ENCODE results near the gene PTPRQ.

Gene PTPRQ

DNA sequence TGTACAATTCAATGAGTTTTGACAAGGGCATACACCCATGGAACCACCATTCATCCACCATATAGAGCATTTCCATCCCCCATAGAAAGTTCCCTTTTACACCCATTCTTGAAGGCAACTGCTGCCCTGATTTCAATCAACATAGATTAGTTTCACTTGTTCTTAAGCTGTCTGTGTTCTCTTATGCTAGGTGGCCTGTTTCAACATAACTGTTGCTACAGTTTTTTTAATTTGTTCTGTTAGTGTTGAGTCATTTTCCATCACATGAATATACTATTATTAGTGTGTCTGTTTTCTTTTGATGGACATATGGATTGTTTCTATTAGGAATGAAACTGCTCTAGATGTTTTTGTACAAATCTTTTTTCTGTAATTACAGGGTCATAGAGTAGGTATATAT is 123.4 kb downstream of the PTPRQ start:
- Histone ChIP-seq H3K36me3 (ENCODE audit: control insufficient read depth, low read depth, low read length) (no peaks in the 10 kb centered on the region), H3K9ac (ENCODE audit: low read length) (no peak overlapping the region), H3K4me1 (ENCODE audit: control insufficient read depth, low read depth, low read length) (no peaks in the 10 kb centered on the region), H3K27ac (ENCODE audit: low read length) (no peak overlapping the region), H3K4me3 (ENCODE audit: low read length) (no peak overlapping the region), H3K9me3 (ENCODE audit: control insufficient read depth, low read depth, low read length) (no peaks in the 10 kb centered on the region), H3K27me3 (ENCODE audit: control insufficient read depth, insufficient read depth, low read length) (no peaks in the 10 kb centered on the region)

DNA sequence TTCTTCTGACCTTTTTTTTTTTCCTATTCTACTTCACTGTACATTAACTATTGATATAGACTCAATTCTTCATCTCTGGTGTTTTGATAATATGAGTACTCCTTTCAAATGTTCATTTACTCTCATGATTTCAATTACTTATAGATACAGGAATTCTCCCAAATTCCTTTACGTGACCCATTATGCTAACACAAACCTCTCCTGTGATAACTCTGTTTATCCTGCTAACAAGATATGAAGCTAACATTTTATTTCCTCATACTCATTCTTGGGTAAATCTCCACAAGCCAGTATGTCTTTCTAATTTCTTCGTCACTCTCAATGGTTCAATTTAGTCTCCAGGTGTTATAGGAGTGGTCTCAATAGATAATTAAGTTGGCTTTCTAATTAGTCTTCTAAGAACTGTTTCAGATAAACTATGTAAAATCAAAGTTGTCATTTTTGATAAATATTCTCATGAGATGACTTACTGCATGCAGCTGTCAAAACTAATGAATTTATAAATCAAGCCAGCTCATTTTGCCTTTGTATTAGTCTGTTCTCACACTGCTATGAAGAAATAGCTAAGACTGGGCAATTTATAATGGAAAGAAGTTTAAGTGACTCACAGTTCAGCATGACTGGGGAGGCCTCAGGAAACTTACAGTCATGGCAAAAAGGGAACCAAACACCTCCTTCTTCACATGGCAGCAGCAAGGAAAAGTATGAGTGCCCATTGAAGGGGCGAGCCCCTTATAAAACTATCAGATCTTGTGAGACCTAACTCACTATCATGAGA is 132.8 kb downstream of the PTPRQ start:
- no peaks in the 10 kb centered on the region for H3K9me3 ChIP-seq (ENCODE audit: control insufficient read depth, low read depth, low read length)
- H3K4me3 ChIP-seq (ENCODE audit: low read length) = no peak overlapping the region
- no peaks in the 10 kb centered on the region for H3K4me1 ChIP-seq (ENCODE audit: control insufficient read depth, low read depth, low read length)
- no peaks in the 10 kb centered on the region for H3K36me3 ChIP-seq (ENCODE audit: control insufficient read depth, low read depth, low read length)
- H3K9ac ChIP-seq (ENCODE audit: low read length) = no peak overlapping the region
- H3K27ac ChIP-seq (ENCODE audit: low read length) = no peak overlapping the region
- no peaks in the 10 kb centered on the region for H3K27me3 ChIP-seq (ENCODE audit: control insufficient read depth, insufficient read depth, low read length)

DNA sequence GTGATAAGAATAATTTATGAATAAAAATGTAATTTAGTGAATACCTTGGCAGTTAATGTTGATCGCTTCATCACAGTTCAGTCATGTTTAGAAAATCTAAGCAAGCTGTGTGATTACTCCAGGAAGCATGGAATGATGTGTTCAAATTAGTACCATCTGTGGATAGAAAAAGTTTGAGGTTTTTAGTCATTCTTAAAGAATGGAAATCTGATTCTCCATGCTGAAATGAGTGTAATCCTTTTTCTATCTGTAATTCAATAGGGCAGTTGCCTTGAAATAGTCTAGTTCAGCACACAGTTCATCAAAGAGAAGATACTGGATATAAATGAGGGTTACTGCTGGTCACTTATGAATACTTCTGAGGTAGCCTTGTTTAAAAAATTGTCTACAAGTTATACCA is 136.2 kb downstream of the PTPRQ start:
- Histone ChIP-seq H3K4me3 (ENCODE audit: low read length) (no peak overlapping the region), H3K27ac (ENCODE audit: low read length) (no peak overlapping the region), H3K4me1 (ENCODE audit: control insufficient read depth, low read depth, low read length) (no peaks in the 10 kb centered on the region), H3K36me3 (ENCODE audit: control insufficient read depth, low read depth, low read length) (no peaks in the 10 kb centered on the region), H3K9me3 (ENCODE audit: control insufficient read depth, low read depth, low read length) (no peaks in the 10 kb centered on the region), H3K27me3 (ENCODE audit: control insufficient read depth, insufficient read depth, low read length) (no peaks in the 10 kb centered on the region), H3K9ac (ENCODE audit: low read length) (no peak overlapping the region)

DNA sequence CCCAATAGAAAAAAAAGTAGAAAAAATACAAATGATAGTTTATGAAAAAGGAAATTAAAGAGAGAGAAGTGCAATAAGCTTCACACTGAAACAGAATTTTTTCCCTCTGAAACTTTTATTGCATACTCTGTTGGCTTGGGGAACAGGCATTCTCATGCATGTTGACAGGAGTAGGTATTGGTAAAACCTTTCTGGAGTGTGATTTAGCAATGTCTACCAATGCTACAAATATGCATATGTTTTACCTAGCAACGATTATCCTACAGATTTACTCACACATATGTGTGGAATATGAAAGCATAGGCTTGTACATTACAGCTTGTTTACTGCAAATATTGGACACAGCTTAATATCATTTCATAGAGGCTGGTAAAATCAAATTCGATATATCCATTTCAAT is 137.7 kb downstream of the PTPRQ start:
- H3K27me3 ChIP-seq (ENCODE audit: control insufficient read depth, insufficient read depth, low read length) = no peaks in the 10 kb centered on the region
- H3K9me3 ChIP-seq (ENCODE audit: control insufficient read depth, low read depth, low read length) = no peaks in the 10 kb centered on the region
- H3K27ac ChIP-seq (ENCODE audit: low read length) = no peak overlapping the region
- no peak overlapping the region for H3K4me3 ChIP-seq (ENCODE audit: low read length)
- no peaks in the 10 kb centered on the region for H3K36me3 ChIP-seq (ENCODE audit: control insufficient read depth, low read depth, low read length)
- no peaks in the 10 kb centered on the region for H3K4me1 ChIP-seq (ENCODE audit: control insufficient read depth, low read depth, low read length)
- no peak overlapping the region for H3K9ac ChIP-seq (ENCODE audit: low read length)

DNA sequence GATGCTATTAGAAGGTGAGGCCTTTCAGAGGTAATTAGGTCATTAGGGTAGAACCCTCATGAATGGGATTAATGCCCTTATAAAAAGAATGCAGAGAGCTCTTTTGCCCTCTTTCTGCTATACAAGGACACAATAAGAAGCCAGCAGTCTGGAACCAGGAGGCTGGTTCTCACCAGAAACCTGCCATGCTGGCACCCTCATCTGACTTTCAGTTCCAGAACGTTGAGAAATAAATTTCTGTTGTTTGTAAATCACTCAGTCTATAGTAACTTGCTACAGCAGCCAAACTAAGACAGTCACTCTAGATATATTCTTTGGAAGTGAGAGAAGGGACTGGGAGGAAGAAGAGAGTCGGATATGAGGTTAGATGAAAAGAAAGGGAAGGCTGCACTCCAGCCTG is 138.4 kb downstream of the PTPRQ start:
- Histone ChIP-seq H3K9me3 (ENCODE audit: control insufficient read depth, low read depth, low read length) (no peaks in the 10 kb centered on the region), H3K27me3 (ENCODE audit: control insufficient read depth, insufficient read depth, low read length) (no peaks in the 10 kb centered on the region), H3K36me3 (ENCODE audit: control insufficient read depth, low read depth, low read length) (no peaks in the 10 kb centered on the region), H3K27ac (ENCODE audit: low read length) (no peak overlapping the region), H3K4me1 (ENCODE audit: control insufficient read depth, low read depth, low read length) (no peaks in the 10 kb centered on the region), H3K4me3 (ENCODE audit: low read length) (no peak overlapping the region), H3K9ac (ENCODE audit: low read length) (no peak overlapping the region)

DNA sequence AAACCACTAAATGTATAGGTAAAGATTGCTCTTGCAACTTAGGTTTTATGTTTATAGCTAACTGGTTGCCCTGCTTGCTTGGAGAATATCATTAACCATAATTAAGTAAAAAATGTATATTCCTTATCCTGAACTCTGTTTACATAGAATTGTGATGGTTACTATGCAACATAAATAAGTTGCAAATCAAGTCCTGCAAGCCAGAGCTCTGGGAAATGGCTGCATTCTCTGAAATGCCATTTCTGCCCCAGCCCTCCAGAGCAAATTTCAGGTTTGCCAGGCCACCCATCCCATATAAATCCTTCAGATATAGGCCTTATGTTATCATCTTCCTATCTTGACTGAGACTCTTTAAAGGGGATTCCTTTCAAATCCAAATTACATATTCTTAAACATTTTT is 145.0 kb downstream of the PTPRQ start:
- no peak overlapping the region for H3K27ac ChIP-seq (ENCODE audit: low read length)
- no peaks in the 10 kb centered on the region for H3K36me3 ChIP-seq (ENCODE audit: control insufficient read depth, low read depth, low read length)
- no peak overlapping the region for H3K4me3 ChIP-seq (ENCODE audit: low read length)
- H3K9me3 ChIP-seq (ENCODE audit: control insufficient read depth, low read depth, low read length) = no peaks in the 10 kb centered on the region
- no peaks in the 10 kb centered on the region for H3K27me3 ChIP-seq (ENCODE audit: control insufficient read depth, insufficient read depth, low read length)
- no peak overlapping the region for H3K9ac ChIP-seq (ENCODE audit: low read length)
- peaks cover 3% of the 10 kb centered on the region for H3K4me1 ChIP-seq (ENCODE audit: control insufficient read depth, low read depth, low read length)

DNA sequence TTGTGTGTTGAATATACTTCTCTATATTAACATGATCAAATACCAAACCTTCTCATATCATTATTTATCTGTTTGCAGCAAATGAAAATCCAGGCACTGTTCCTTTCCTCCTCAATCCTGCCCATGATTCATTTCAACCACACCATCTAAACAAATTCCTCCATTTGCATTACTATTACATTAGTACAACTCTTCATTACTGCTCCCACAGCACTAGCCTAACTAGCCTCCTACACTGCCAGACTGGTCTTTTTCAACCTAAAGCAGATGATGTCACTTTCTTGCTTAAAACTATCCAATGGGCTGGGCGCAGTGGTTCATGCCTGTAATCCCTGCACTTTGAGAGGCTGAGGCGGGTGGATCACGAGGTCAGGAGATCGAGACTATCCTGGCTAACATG is 146.1 kb downstream of the PTPRQ start:
- peaks cover 3% of the 10 kb centered on the region for H3K4me1 ChIP-seq (ENCODE audit: control insufficient read depth, low read depth, low read length)
- no peak overlapping the region for H3K4me3 ChIP-seq (ENCODE audit: low read length)
- H3K9me3 ChIP-seq (ENCODE audit: control insufficient read depth, low read depth, low read length) = no peaks in the 10 kb centered on the region
- no peak overlapping the region for H3K9ac ChIP-seq (ENCODE audit: low read length)
- H3K27ac ChIP-seq (ENCODE audit: low read length) = no peak overlapping the region
- no peaks in the 10 kb centered on the region for H3K27me3 ChIP-seq (ENCODE audit: control insufficient read depth, insufficient read depth, low read length)
- H3K36me3 ChIP-seq (ENCODE audit: control insufficient read depth, low read depth, low read length) = no peaks in the 10 kb centered on the region

DNA sequence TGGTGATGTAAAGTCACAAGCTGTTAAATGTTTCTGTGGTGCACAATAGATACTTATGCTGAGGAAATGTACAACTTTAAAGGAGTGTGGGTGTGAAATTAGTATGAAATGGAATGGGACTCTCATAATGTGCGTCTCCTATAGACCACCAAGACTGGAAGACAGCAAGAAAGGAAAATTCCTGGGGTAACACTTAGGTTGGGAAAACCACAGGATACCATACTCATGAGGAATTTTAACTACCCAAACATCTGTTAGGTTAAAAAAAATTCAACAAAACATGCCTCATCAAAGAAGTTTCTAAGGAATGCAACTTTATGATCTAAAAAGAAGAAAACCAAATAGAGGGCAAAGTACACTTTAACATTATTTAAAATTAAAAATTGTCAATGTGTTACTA is 149.7 kb downstream of the PTPRQ start:
- H3K9ac ChIP-seq (ENCODE audit: low read length) = no peak overlapping the region
- peaks cover 3% of the 10 kb centered on the region for H3K4me1 ChIP-seq (ENCODE audit: control insufficient read depth, low read depth, low read length)
- no peak overlapping the region for H3K4me3 ChIP-seq (ENCODE audit: low read length)
- no peaks in the 10 kb centered on the region for H3K36me3 ChIP-seq (ENCODE audit: control insufficient read depth, low read depth, low read length)
- no peak overlapping the region for H3K27ac ChIP-seq (ENCODE audit: low read length)
- no peaks in the 10 kb centered on the region for H3K27me3 ChIP-seq (ENCODE audit: control insufficient read depth, insufficient read depth, low read length)
- no peaks in the 10 kb centered on the region for H3K9me3 ChIP-seq (ENCODE audit: control insufficient read depth, low read depth, low read length)

DNA sequence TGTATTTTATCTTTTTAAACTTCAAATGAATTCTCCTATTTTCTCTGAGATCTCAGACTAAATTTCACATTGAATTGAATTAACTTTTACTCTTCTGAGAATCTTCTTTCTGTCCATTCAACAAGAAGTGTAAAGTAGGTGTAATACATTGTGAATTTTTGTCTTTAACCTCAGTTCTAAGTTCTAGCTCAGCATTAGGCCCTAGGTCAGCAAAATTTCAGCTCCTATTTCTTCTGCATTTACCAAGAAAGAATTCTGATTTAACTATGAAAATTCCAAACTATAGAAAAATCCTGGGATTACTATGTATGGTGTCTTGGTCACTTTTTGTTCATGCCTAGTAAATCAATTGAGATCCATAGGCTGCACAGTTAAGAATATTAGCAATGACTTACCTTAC is 152.5 kb downstream of the PTPRQ start:
- Histone ChIP-seq H3K27me3 (ENCODE audit: control insufficient read depth, insufficient read depth, low read length) (no peaks in the 10 kb centered on the region), H3K4me1 (ENCODE audit: control insufficient read depth, low read depth, low read length) (no peaks in the 10 kb centered on the region), H3K27ac (ENCODE audit: low read length) (no peak overlapping the region), H3K36me3 (ENCODE audit: control insufficient read depth, low read depth, low read length) (no peaks in the 10 kb centered on the region), H3K4me3 (ENCODE audit: low read length) (no peak overlapping the region), H3K9me3 (ENCODE audit: control insufficient read depth, low read depth, low read length) (no peaks in the 10 kb centered on the region), H3K9ac (ENCODE audit: low read length) (no peak overlapping the region)

DNA sequence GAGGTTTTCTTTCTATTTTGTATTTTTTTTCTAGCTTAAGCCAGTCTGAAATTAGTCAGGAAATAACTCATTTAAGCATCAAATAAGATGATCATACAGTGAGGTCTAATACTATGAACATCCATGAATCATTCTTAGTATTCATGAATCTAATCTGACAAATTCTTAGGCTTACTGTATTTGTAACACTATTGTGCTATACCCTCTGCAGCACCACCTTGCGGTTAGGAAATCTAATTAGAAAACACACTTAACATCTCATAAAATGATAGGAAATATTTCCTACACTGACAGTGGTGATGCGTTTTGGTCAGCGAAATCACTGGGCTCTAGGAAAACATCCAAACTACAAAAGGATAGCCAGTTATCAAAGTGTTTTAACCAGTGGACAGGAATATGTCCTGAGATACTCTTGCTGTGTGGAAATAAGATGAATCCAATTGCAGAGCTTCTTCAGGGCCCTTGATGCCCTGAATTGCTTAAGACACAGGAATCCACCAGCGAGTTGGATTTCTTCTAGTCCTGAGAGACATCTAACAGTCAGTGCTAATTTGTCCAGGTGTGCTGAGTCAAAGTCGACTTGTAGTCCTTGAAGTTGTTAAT is 154.1 kb downstream of the PTPRQ start:
- Histone ChIP-seq H3K9ac (ENCODE audit: low read length) (no peak overlapping the region), H3K4me1 (ENCODE audit: control insufficient read depth, low read depth, low read length) (no peaks in the 10 kb centered on the region), H3K9me3 (ENCODE audit: control insufficient read depth, low read depth, low read length) (no peaks in the 10 kb centered on the region), H3K4me3 (ENCODE audit: low read length) (no peak overlapping the region), H3K27ac (ENCODE audit: low read length) (no peak overlapping the region), H3K36me3 (ENCODE audit: control insufficient read depth, low read depth, low read length) (no peaks in the 10 kb centered on the region), H3K27me3 (ENCODE audit: control insufficient read depth, insufficient read depth, low read length) (no peaks in the 10 kb centered on the region)

DNA sequence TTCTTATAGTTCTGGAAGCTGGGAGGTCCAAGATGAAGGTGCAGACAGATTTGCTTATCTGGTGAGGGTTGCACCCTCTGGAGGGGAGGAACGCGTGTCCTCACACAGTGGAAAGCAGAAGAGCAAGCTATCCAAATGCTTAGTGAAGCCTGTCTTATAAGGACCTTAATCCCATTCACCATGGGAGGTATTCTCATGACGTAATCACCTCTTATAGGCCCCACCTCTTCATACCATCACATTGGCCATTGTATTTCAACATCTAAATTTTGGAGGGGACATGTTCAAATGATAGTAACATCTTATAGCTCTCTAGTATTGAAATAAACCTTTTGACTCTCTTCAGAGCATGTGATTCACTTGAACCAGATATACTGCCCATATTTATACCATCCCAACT is 158.4 kb downstream of the PTPRQ start:
- no peak overlapping the region for H3K4me3 ChIP-seq (ENCODE audit: low read length)
- no peaks in the 10 kb centered on the region for H3K9me3 ChIP-seq (ENCODE audit: control insufficient read depth, low read depth, low read length)
- no peaks in the 10 kb centered on the region for H3K27me3 ChIP-seq (ENCODE audit: control insufficient read depth, insufficient read depth, low read length)
- no peak overlapping the region for H3K9ac ChIP-seq (ENCODE audit: low read length)
- no peaks in the 10 kb centered on the region for H3K4me1 ChIP-seq (ENCODE audit: control insufficient read depth, low read depth, low read length)
- H3K36me3 ChIP-seq (ENCODE audit: control insufficient read depth, low read depth, low read length) = no peaks in the 10 kb centered on the region
- H3K27ac ChIP-seq (ENCODE audit: low read length) = no peak overlapping the region

Data from iPS-18a (cell line).